HEK293 (cell line): Measurements from ENCODE around the gene GRK7.

Source experiments
- CTCF ChIA-PET: fragments of 350-600 bp; formaldehyde crosslinking; extraction: SDS; loops from one replicate; lab custom pipeline; 2021; ENCODE audit warnings: antibody characterized with exemption; lab: Yijun Ruan, JAX
- POLR2A ChIA-PET: fragments of 300-600 bp; formaldehyde crosslinking; extraction: SDS; loops from one replicate; lab custom pipeline; 2020; ENCODE audit warnings: antibody characterized with exemption, inconsistent platforms; lab: Yijun Ruan, JAX
- H3K27ac ChIP-seq: fragments of 200-500 bp; sonication (Bioruptor generic); 2 replicates; pipeline ENCODE4 v1.5.1; 2014; ENCODE audit warnings: low read depth, low read length, control low read depth, inconsistent platforms; ENCODE audit errors: extremely low read depth
- H3K36me3 ChIP-seq, 2 experiments: fragments of 200-500 bp in 1 of 2; sonication (Bioruptor generic) in 1 of 2; 1 replicate in 1 of 2; 2 replicates in 1 of 2; pipeline ENCODE4 v1.5.1; 2014 to 2017; ENCODE audit warnings: inconsistent platforms in 2 of 2, low read length in 2 of 2; ENCODE audit not compliant: control insufficient read depth in 2 of 2, insufficient read depth in 1 of 2
- H3K4me1 ChIP-seq: fragments of 200-500 bp; sonication (Bioruptor generic); 2 replicates; pipeline ENCODE4 v1.5.1; 2014; ENCODE audit warnings: mild to moderate bottlenecking, low read length, inconsistent platforms; ENCODE audit not compliant: control insufficient read depth, insufficient read depth
- H3K4me3 ChIP-seq: 2 replicates; pipeline ENCODE4 v1.5.1; 2011; ENCODE audit warnings: low read depth, mild to moderate bottlenecking, control low read depth, low read length, moderate library complexity
- H3K9me3 ChIP-seq: fragments of 200-500 bp; sonication (Bioruptor generic); 2 replicates; pipeline ENCODE4 v1.5.1; 2014; ENCODE audit warnings: low read depth, low read length, inconsistent platforms; ENCODE audit not compliant: control insufficient read depth, insufficient read depth
- GLI2 ChIP-seq: fragments of 450-650 bp; formaldehyde crosslinking; IDR thresholded peaks from 2 replicates; pipeline ENCODE4; 2017; ENCODE audit warnings: missing biosample characterization, missing genetic modification characterization, low read depth, borderline replicate concordance
- GLIS2 ChIP-seq: fragments of 450-650 bp; formaldehyde crosslinking; IDR thresholded peaks from 2 replicates; pipeline ENCODE4 v1.5.1; 2016; ENCODE audit warnings: missing biosample characterization, missing genetic modification characterization
- HIC1 ChIP-seq: fragments of 450-650 bp; formaldehyde crosslinking; IDR thresholded peaks from 2 replicates; pipeline ENCODE4 v1.5.1; 2016; ENCODE audit warnings: missing biosample characterization, missing genetic modification characterization
- HOXC10 ChIP-seq: sonication (generic); formaldehyde crosslinking; IDR thresholded peaks from 2 replicates; pipeline ENCODE4 v1.8.1; 2023; ENCODE audit warnings: mild to moderate bottlenecking, missing genetic modification reagents
- REPIN1 ChIP-seq: fragments of 450-650 bp; formaldehyde crosslinking; IDR thresholded peaks from 2 replicates; pipeline ENCODE4 v1.5.1; 2017; ENCODE audit warnings: missing biosample characterization, missing genetic modification characterization, low read depth
- SALL2 ChIP-seq: fragments of 450-650 bp; formaldehyde crosslinking; IDR thresholded peaks from 2 replicates; pipeline ENCODE4 v1.5.0; 2017; ENCODE audit warnings: missing biosample characterization, mild to moderate bottlenecking, missing genetic modification characterization, borderline replicate concordance
- TCF7L2 ChIP-seq: IDR thresholded peaks from 2 replicates; pipeline ENCODE4 v1.6.1; 2011; ENCODE audit warnings: low read depth, mild to moderate bottlenecking, inconsistent platforms, low read length, moderate library complexity, borderline replicate concordance
- TRIM28 ChIP-seq: IDR thresholded peaks from 2 replicates; pipeline ENCODE4 v1.6.1; 2011; ENCODE audit warnings: low read length, control low read depth, borderline replicate concordance
- ZBTB21 ChIP-seq: fragments of 450-650 bp; formaldehyde crosslinking; IDR thresholded peaks from 2 replicates; pipeline ENCODE4 v1.5.1; 2017; ENCODE audit warnings: missing biosample characterization, missing genetic modification characterization
- ZFHX2 ChIP-seq: fragments of 450-650 bp; formaldehyde crosslinking; conservative IDR thresholded peaks from 2 replicates; pipeline ENCODE4 v1.5.1; 2016; ENCODE audit warnings: missing biosample characterization, missing genetic modification characterization
- ZNF132 ChIP-seq: fragments of 450-650 bp; formaldehyde crosslinking; IDR thresholded peaks from 2 replicates; pipeline ENCODE4 v1.5.1; 2017; ENCODE audit warnings: missing biosample characterization, missing genetic modification characterization, borderline replicate concordance
- ZNF146 ChIP-seq: fragments of 450-650 bp; formaldehyde crosslinking; IDR thresholded peaks from 2 replicates; pipeline ENCODE4 v1.5.1; 2016; ENCODE audit warnings: missing biosample characterization, missing genetic modification characterization
- ZNF175 ChIP-seq: fragments of 450-650 bp; formaldehyde crosslinking; IDR thresholded peaks from 2 replicates; pipeline ENCODE4 v1.5.1; 2016; ENCODE audit warnings: missing biosample characterization, missing genetic modification characterization
- ZNF223 ChIP-seq: fragments of 450-650 bp; formaldehyde crosslinking; IDR thresholded peaks from 2 replicates; pipeline ENCODE4 v1.5.1; 2016; ENCODE audit warnings: missing biosample characterization, missing genetic modification characterization
- ZNF311 ChIP-seq: fragments of 450-650 bp; formaldehyde crosslinking; IDR thresholded peaks from 2 replicates; pipeline ENCODE4 v1.5.1; 2017; ENCODE audit warnings: missing biosample characterization, missing genetic modification characterization, borderline replicate concordance
- ZNF391 ChIP-seq: fragments of 450-650 bp; formaldehyde crosslinking; IDR thresholded peaks from 2 replicates; pipeline ENCODE4 v1.5.1; 2016; ENCODE audit warnings: low read depth, missing biosample characterization, missing genetic modification characterization, borderline replicate concordance
- ZNF398 ChIP-seq: fragments of 450-650 bp; formaldehyde crosslinking; IDR thresholded peaks from 2 replicates; pipeline ENCODE4 v1.5.1; 2017; ENCODE audit warnings: missing biosample characterization, missing genetic modification characterization
- ZNF488 ChIP-seq: fragments of 450-650 bp; formaldehyde crosslinking; IDR thresholded peaks from 2 replicates; pipeline ENCODE4 v1.5.1; 2016; ENCODE audit warnings: missing biosample characterization, missing genetic modification characterization
- ZNF501 ChIP-seq: fragments of 450-650 bp; formaldehyde crosslinking; IDR thresholded peaks from 2 replicates; pipeline ENCODE4 v1.5.1; 2016; ENCODE audit warnings: missing biosample characterization, missing genetic modification characterization
- ZNF514 ChIP-seq: fragments of 450-650 bp; formaldehyde crosslinking; IDR thresholded peaks from 2 replicates; pipeline ENCODE4 v1.5.1; 2016; ENCODE audit warnings: missing biosample characterization, missing genetic modification characterization
- ZNF654 ChIP-seq: fragments of 450-650 bp; formaldehyde crosslinking; IDR thresholded peaks from 2 replicates; pipeline ENCODE4 v1.5.1; 2016; ENCODE audit warnings: low read depth, missing biosample characterization, missing genetic modification characterization
- ZNF677 ChIP-seq: fragments of 450-650 bp; IDR thresholded peaks from 2 replicates; pipeline ENCODE4 v1.5.0; 2018; ENCODE audit warnings: missing biosample characterization, mild to moderate bottlenecking, missing genetic modification characterization, moderate library complexity
- ZNF768 ChIP-seq: fragments of 450-650 bp; formaldehyde crosslinking; IDR thresholded peaks from 2 replicates; pipeline ENCODE4 v1.5.1; 2018; ENCODE audit warnings: missing biosample characterization, mild to moderate bottlenecking, missing genetic modification characterization

The GRK7 gene

GRCh38 chr3:141792495-141792894 lies 29.3 kb downstream of the GRK7 start:
- CTCF ChIA-PET = interaction anchor here (0.9 to 1.6 kb wide), 2 partner anchors 54 to 208 kb away, joined by 4 read pairs; partner anchors contain the start of gene RNF7

GRCh38 chr3:141793476-141794260 lies 30.5 kb downstream of the GRK7 start:
- Histone ChIP-seq H3K4me1 (no peaks in the 10 kb centered on the region), H3K4me3 (no peak overlapping the region), H3K36me3 (no peaks in the 10 kb centered on the region), H3K27ac (no peak overlapping the region)
- CTCF ChIA-PET = interaction anchor here (0.6 to 1.6 kb wide), 2 partner anchors 55 to 527 kb away, joined by 4 to 5 read pairs; partner anchors contain the start of gene RNF7
- TF ChIP-seq GLIS2 (tag by site-specific recombination) (no peak), HIC1 (no peak), ZFHX2 (tag by site-specific recombination) (no peak), GLI2 (tag by site-specific recombination) (no peak), ZNF132 (tag by site-specific recombination) (no peak), ZNF223 (tag by site-specific recombination) (no peak), ZNF768 (no peak), ZNF146 (tag by site-specific recombination) (no peak), ZNF514 (tag by site-specific recombination) (no peak), TCF7L2 (no peak), ZNF398 (no peak), ZNF175 (tag by site-specific recombination) (no peak), ZNF488 (tag by site-specific recombination) (no peak)
- TF ChIP-seq, all 188 proteins: peak for 0
- POLR2A ChIA-PET = no interaction called here
- H3K9me3 ChIP-seq = no peaks in the 10 kb centered on the region

More at GRCh38 chr3:141792495-141792894, 29.3 kb downstream of the GRK7 start:
- Histone ChIP-seq H3K27ac (no peak overlapping the region), H3K4me1 (no peaks in the 10 kb centered on the region), H3K4me3 (no peak overlapping the region), H3K9me3 (no peaks in the 10 kb centered on the region), H3K36me3 (no peaks in the 10 kb centered on the region)
- TF ChIP-seq REPIN1 (tag by site-specific recombination) (no peak), SALL2 (no peak), ZNF223 (tag by site-specific recombination) (no peak), ZNF391 (tag by site-specific recombination) (no peak), HOXC10 (CRISPR knock-in tag) (no peak), ZNF501 (tag by site-specific recombination) (no peak), ZNF311 (tag by site-specific recombination) (no peak), TRIM28 (no peak), ZNF677 (tag by site-specific recombination) (no peak), ZNF654 (tag by site-specific recombination) (no peak), ZBTB21 (tag by site-specific recombination) (no peak)
- POLR2A ChIA-PET = no interaction called here
